PC-3 (cell line): Measurements from ENCODE around the gene ZXDC. TPM values are rescaled to one million over a fixed set of nuclear protein-coding genes. Genes with fewer than 3 reads are reported as not detected.

Experiments used
- ATAC-seq: fragments of 200-7000 bp; cut with Tn5 transposase; 2 replicates; pipeline ENCODE4 v1.9.1; 2020; ENCODE audit warnings: mild to moderate bottlenecking, moderate library complexity
- BruUV-seq: library from RNA; stranded (reverse); fragments of 400-500 nt; replicated peaks from 2 replicates; lab custom pipeline; 2021; lab: Mats Ljungman, UMichigan
- CTCF ChIA-PET: fragments of 300-600 bp; sonication (Branson Sonifier 250); formaldehyde crosslinking; loops from one replicate; lab custom pipeline; 2022; ENCODE audit warnings: antibody characterized with exemption; lab: Charles Lee
- POLR2A ChIA-PET: fragments of 300-600 bp; sonication (Branson Sonifier 250); formaldehyde crosslinking; loops from one replicate; lab custom pipeline; 2022; ENCODE audit warnings: antibody characterized with exemption; ENCODE audit not compliant: unreplicated experiment; lab: Charles Lee
- DNase-seq: peaks from one replicate; pipeline ENCODE4 v3.0.0-alpha.2; 2015
- H2AFZ ChIP-seq: fragments of 300-600 bp; sonication (generic); 2 replicates; pipeline ENCODE4 v1.6.0; 2016; ENCODE audit warnings: antibody characterized with exemption, low read length
- H3F3A ChIP-seq: fragments of 300-600 bp; sonication (generic); one replicate; pipeline ENCODE4 v1.6.0; 2017; ENCODE audit warnings: antibody characterized with exemption, low read length, control low read depth, mild to moderate bottlenecking; ENCODE audit not compliant: unreplicated experiment
- H3K27ac ChIP-seq: fragments of 300-600 bp; sonication (generic); 2 replicates; pipeline ENCODE4 v1.5.1; 2016; ENCODE audit warnings: mild to moderate bottlenecking, low read length
- H3K27me3 ChIP-seq: fragments of 300-600 bp; sonication (generic); 2 replicates; pipeline ENCODE4 v1.6.1; 2016; ENCODE audit warnings: low read length, mixed read lengths
- H3K36me3 ChIP-seq: fragments of 300-600 bp; sonication (generic); 2 replicates; pipeline ENCODE4 v1.6.1; 2016; ENCODE audit warnings: low read depth, mixed run types, low read length, mixed read lengths
- H3K4me1 ChIP-seq: fragments of 300-600 bp; sonication (generic); 2 replicates; pipeline ENCODE4 v1.5.1; 2016; ENCODE audit warnings: low read length; ENCODE audit not compliant: insufficient read depth
- H3K4me2 ChIP-seq: fragments of 300-600 bp; sonication (generic); 2 replicates; pipeline ENCODE4 v1.6.0; 2016; ENCODE audit warnings: low read length
- H3K4me3 ChIP-seq: fragments of 300-600 bp; sonication (generic); 2 replicates; pipeline ENCODE4 v1.5.1; 2016; ENCODE audit warnings: mild to moderate bottlenecking, low read length, mixed read lengths
- H3K79me2 ChIP-seq: fragments of 300-600 bp; sonication (generic); 2 replicates; pipeline ENCODE4 v1.6.1; 2017; ENCODE audit warnings: low read length, mixed read lengths
- H3K9ac ChIP-seq: fragments of 300-600 bp; sonication (generic); 2 replicates; pipeline ENCODE4 v1.6.0; 2016; ENCODE audit warnings: mild to moderate bottlenecking, low read length
- H3K9me2 ChIP-seq: fragments of 300-600 bp; sonication (generic); replicated peaks from 2 replicates; pipeline ENCODE4 v1.6.1; 2016; ENCODE audit warnings: mixed run types, low read length, mixed read lengths
- H3K9me3 ChIP-seq: fragments of 300-600 bp; sonication (generic); 2 replicates; pipeline ENCODE4 v1.6.1; 2016; ENCODE audit warnings: low read length, mixed read lengths
- H4K20me1 ChIP-seq: fragments of 300-600 bp; sonication (generic); 2 replicates; pipeline ENCODE4 v1.6.1; 2016; ENCODE audit warnings: low read length, mixed read lengths
- EZH2 ChIP-seq: fragments of 300-600 bp; sonication (generic); IDR thresholded peaks from one replicate; pipeline ENCODE4 v1.6.1; 2017; ENCODE audit warnings: antibody characterized with exemption, mild to moderate bottlenecking, low read length; ENCODE audit not compliant: unreplicated experiment
- EZH2phosphoT487 ChIP-seq: fragments of 300-600 bp; sonication (generic); IDR thresholded peaks from 2 replicates; pipeline ENCODE4 v1.6.1; 2018; ENCODE audit warnings: mild to moderate bottlenecking, antibody characterized with exemption, low read length, borderline replicate concordance
- intact Hi-C: fragments of 100-400 bp; cut with micrococcal nuclease; formaldehyde crosslinking; loops from 2 replicates; pipeline ENCODE4 v1.9.0; 2023
- total RNA-seq: library from RNA; depleted of rRNA; stranded (reverse); fragments of >200 nt; gene quantifications from 2 replicates; pipeline ENCODE4 v1.2.3, GENCODE V29; 2014
- TF ChIP-seq, protein P1 (sequence below): fragments of 300-600 bp; sonication (generic); conservative IDR thresholded peaks from 2 replicates; pipeline ENCODE4 v1.5.1; 2017; ENCODE audit warnings: antibody characterized with exemption, low read depth, mild to moderate bottlenecking, low read length

ZXDC gene
- total RNA-seq, 1 experiment from 2014 or later, result 18.7 TPM

GRCh38 chr3:126516936-126517290 is 41.2 kb upstream of the ZXDC start:
- no peak overlapping the region for H3K9ac ChIP-seq
- DNase-seq (no peak), ATAC-seq (no peak)
- POLR2A ChIA-PET, result no interaction called here
- H4K20me1 ChIP-seq, result no peaks in the 10 kb centered on the region
- no peak overlapping the region for H3K27ac ChIP-seq
- no peaks in the 10 kb centered on the region for H3K9me3 ChIP-seq
- H3K4me3 ChIP-seq, result no peak overlapping the region
- CTCF ChIA-PET, result no interaction called here
- H2AFZ ChIP-seq, result no peak overlapping the region
- no peaks in the 10 kb centered on the region for H3K27me3 ChIP-seq
- no peaks in the 10 kb centered on the region for H3K9me2 ChIP-seq
- TF ChIP-seq, protein P1, sequence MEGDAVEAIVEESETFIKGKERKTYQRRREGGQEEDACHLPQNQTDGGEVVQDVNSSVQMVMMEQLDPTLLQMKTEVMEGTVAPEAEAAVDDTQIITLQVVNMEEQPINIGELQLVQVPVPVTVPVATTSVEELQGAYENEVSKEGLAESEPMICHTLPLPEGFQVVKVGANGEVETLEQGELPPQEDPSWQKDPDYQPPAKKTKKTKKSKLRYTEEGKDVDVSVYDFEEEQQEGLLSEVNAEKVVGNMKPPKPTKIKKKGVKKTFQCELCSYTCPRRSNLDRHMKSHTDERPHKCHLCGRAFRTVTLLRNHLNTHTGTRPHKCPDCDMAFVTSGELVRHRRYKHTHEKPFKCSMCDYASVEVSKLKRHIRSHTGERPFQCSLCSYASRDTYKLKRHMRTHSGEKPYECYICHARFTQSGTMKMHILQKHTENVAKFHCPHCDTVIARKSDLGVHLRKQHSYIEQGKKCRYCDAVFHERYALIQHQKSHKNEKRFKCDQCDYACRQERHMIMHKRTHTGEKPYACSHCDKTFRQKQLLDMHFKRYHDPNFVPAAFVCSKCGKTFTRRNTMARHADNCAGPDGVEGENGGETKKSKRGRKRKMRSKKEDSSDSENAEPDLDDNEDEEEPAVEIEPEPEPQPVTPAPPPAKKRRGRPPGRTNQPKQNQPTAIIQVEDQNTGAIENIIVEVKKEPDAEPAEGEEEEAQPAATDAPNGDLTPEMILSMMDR, result no peak
- no peak for TF ChIP-seq EZH2phosphoT487
- TF ChIP-seq EZH2, result no peak
- no peaks in the 10 kb centered on the region for H3K36me3 ChIP-seq
- H3K79me2 ChIP-seq, result no peaks in the 10 kb centered on the region
- no peaks in the 10 kb centered on the region for H3F3A ChIP-seq
- no peak overlapping the region for H3K4me2 ChIP-seq
- no peaks in the 10 kb centered on the region for H3K4me1 ChIP-seq
- BruUV-seq, result no TSS peak
- intact Hi-C loops, result no loop called here

DNA sequence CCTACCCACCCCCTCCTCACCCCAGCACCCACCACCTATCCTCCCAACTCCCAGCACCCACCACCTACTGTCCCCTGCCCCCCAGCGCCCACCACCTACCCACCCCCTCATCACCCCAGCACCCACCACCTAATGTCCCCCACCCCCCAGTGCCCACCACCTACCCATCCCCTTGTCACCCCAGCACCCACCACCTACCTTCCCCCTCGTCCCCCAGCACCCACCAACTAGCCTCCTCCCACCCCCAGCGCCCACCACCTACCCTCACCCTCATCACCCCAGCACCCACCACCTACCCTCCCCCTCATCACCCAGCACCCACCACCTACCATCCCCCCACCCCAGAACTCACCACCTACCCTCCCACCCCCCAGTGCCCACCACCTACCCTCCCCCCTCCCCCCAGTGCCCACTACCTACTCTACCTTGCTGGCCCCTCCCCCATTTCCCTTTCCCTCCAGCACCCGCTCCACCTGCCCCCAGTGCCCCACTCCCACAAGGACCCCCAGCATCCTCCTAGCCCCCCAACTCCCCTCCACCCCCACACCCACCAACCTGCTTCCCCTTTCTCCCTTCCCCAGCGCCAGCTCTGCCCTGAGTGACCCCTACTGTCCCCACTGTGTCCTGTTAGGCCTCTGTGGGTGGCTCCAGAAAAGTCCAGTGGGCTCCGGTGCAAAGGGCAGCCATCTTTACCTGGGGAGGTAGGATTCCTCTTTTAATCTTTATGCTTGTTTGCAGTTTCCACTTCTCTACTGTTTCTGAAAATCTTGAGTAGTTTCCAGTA is 40.7 kb upstream of the ZXDC start:
- Histone ChIP-seq H3K4me3 (no peak overlapping the region), H3K36me3 (no peaks in the 10 kb centered on the region), H3K9me3 (no peaks in the 10 kb centered on the region), H3K4me1 (no peaks in the 10 kb centered on the region), H3K9ac (no peak overlapping the region), H3K9me2 (no peaks in the 10 kb centered on the region), H2AFZ (no peak overlapping the region), H3K27ac (no peak overlapping the region), H3K27me3 (no peaks in the 10 kb centered on the region), H3K79me2 (no peaks in the 10 kb centered on the region), H3K4me2 (no peak overlapping the region), H4K20me1 (no peaks in the 10 kb centered on the region), H3F3A (no peaks in the 10 kb centered on the region)
- ATAC-seq, result no peak
- CTCF ChIA-PET, result no interaction called here
- intact Hi-C loops, result no loop called here
- POLR2A ChIA-PET, result no interaction called here
- BruUV-seq, result no TSS peak
- DNase-seq, result no peak
- TF ChIP-seq, protein P1, result no peak
- TF ChIP-seq EZH2phosphoT487 (no peak), EZH2 (no peak)

GRCh38 chr3:126515066-126515706 is 39.5 kb upstream of the ZXDC start:
- ChIA-PET POLR2A (no interaction called here), CTCF (no interaction called here)
- no peaks in the 10 kb centered on the region for H3K9me3 ChIP-seq
- H3K4me2 ChIP-seq, result no peak overlapping the region
- H3K4me3 ChIP-seq, result no peak overlapping the region
- no peaks in the 10 kb centered on the region for H3F3A ChIP-seq
- no peak overlapping the region for H3K27ac ChIP-seq
- intact Hi-C loops, result no loop called here
- H3K27me3 ChIP-seq, result no peaks in the 10 kb centered on the region
- H3K36me3 ChIP-seq, result no peaks in the 10 kb centered on the region
- no peaks in the 10 kb centered on the region for H3K9me2 ChIP-seq
- no peak overlapping the region for H2AFZ ChIP-seq
- no peak for ATAC-seq
- DNase-seq, result no peak
- no peak for TF ChIP-seq EZH2
- TF ChIP-seq, protein P1, result no peak
- TF ChIP-seq EZH2phosphoT487, result no peak
- no peaks in the 10 kb centered on the region for H4K20me1 ChIP-seq
- no peaks in the 10 kb centered on the region for H3K4me1 ChIP-seq
- no peak overlapping the region for H3K9ac ChIP-seq
- no TSS peak for BruUV-seq
- no peaks in the 10 kb centered on the region for H3K79me2 ChIP-seq
